Left ventricle myocardium inferior (tissue), 1 donor: Measurements from ENCODE around the gene NANOS2. TPM values are rescaled to one million over a fixed set of nuclear protein-coding genes. Genes with fewer than 3 reads are reported as not detected.

Source experiments
- DNase-seq: peaks from one replicate; pipeline ENCODE4 v3.0.0-alpha.2; 2020
- H3K27ac ChIP-seq: fragments of 200-600 bp; replicated peaks from 2 replicates; pipeline ENCODE4 v1.8.0; 2021
- H3K27me3 ChIP-seq: fragments of 200-600 bp; 2 replicates; pipeline ENCODE4 v1.8.0; 2021; ENCODE audit warnings: low read depth
- H3K36me3 ChIP-seq: fragments of 200-600 bp; 2 replicates; pipeline ENCODE4 v1.8.0; 2021
- H3K4me1 ChIP-seq: fragments of 200-600 bp; 2 replicates; pipeline ENCODE4 v1.8.0; 2021
- H3K4me3 ChIP-seq: fragments of 200-600 bp; 2 replicates; pipeline ENCODE4 v1.8.0; 2021; ENCODE audit warnings: mild to moderate bottlenecking, moderate library complexity
- H3K9me3 ChIP-seq: fragments of 200-600 bp; replicated peaks from 2 replicates; pipeline ENCODE4 v1.8.0; 2021
- intact Hi-C: fragments of 100-400 bp; cut with micrococcal nuclease; formaldehyde crosslinking; loops from one replicate; pipeline ENCODE4 v1.11.0; 2022
- total RNA-seq: library from RNA; stranded (reverse); fragmentation: NEBNext Ultra II Directional; extraction: Animal tissue kit (Norgen Biotek cat#: 25700); gene quantifications from one replicate; pipeline ENCODE4 v1.2.1, GENCODE V29; 2021
- TF ChIP-seq, protein P1 (sequence below): fragments of 200-600 bp; IDR thresholded peaks from 2 replicates; pipeline ENCODE4 v1.8.0; 2021; ENCODE audit warnings: antibody characterized with exemption, mild to moderate bottlenecking, borderline replicate concordance
- donor health status: DM: no; HTN: yes; CAD: no; lungs with severe emphysema.

Gene NANOS2
- total RNA-seq, 1 donor from 2014 or later = not detected

DNA sequence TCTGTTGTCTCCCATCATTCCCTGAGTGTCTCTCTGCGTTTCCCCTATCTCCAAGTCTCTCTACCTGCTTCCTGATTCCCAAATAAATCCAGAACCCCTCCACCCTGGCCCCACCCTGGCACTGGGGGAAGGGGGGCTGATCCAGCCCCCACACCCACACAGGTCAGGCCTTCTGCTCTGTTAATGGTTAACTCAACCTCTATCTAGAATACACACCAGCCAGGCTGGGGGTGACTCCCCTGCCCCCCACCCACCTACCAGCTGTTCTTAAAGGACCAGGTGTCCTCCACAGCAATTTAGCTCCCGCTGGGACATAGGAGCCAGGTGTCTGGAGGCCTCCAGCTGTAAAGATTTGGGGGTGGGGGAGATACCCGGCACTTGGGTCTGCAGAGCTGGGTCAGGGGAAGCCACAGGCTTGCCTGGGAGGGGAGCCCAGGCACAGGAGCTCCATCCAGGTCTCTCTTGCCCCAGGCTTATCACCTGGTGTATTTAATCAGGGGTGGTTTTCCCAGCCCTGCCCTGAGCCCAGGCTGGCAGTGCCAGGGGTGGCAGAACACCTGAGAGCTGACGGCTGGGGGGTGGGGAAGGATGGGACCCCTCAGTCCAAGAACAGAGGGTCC, 32.6 kb downstream of the NANOS2 start:
- Histone ChIP-seq H3K9me3 (no peaks in the 10 kb centered on the region), H3K27ac (no peak overlapping the region), H3K4me1 (peaks cover 50% of the 10 kb centered on the region), H3K27me3 (peaks cover 6% of the 10 kb centered on the region), H3K4me3 (no peak overlapping the region), H3K36me3 (peaks cover 10% of the 10 kb centered on the region)
- intact Hi-C loops = no loop called here
- TF ChIP-seq, protein P1, sequence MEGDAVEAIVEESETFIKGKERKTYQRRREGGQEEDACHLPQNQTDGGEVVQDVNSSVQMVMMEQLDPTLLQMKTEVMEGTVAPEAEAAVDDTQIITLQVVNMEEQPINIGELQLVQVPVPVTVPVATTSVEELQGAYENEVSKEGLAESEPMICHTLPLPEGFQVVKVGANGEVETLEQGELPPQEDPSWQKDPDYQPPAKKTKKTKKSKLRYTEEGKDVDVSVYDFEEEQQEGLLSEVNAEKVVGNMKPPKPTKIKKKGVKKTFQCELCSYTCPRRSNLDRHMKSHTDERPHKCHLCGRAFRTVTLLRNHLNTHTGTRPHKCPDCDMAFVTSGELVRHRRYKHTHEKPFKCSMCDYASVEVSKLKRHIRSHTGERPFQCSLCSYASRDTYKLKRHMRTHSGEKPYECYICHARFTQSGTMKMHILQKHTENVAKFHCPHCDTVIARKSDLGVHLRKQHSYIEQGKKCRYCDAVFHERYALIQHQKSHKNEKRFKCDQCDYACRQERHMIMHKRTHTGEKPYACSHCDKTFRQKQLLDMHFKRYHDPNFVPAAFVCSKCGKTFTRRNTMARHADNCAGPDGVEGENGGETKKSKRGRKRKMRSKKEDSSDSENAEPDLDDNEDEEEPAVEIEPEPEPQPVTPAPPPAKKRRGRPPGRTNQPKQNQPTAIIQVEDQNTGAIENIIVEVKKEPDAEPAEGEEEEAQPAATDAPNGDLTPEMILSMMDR = no peak
- DNase-seq = no peak

DNA sequence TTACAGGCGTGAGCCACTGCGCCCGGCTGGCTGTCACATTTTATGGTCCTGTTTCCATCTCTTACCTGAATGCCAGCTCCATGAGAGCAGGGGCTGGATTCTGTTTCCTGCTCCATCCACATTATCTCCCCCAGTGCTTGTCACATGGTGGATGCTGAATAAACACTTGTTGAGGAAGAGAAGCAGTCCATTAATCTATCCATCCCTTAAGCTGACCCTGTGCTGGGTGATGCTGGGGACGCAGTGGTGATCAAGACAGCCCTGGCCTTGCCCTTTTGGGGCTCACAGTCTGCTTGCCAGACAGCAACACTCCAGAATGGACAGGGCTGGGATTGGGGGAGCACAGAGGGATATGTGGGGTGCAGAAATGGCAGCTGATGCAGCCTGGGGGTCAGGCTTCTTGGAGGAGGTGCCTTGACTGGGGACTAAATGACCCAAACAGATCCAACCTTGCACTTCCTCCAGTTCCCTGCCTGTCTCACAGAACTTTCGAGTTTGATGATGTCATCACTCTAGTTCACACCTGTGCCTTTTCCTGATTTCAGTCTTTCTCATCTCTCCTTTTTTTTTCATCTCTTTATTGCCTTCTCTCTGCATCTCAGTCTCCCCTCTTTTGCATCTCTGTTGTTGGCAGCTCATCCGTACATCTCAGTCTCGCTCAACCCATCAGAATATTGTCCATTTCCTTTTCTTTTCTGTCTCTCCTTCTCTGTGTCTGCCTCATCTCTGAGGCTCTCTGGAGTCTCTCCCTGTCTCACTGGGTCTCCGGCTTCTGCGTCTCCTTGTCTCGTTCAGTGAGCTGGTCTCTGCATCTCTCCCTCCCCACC, 33.3 kb downstream of the NANOS2 start:
- TF ChIP-seq, protein P1 = no peak
- DNase-seq = no peak
- no peak overlapping the region for H3K4me3 ChIP-seq
- H3K27ac ChIP-seq = no peak overlapping the region
- peaks cover 10% of the 10 kb centered on the region for H3K36me3 ChIP-seq
- H3K27me3 ChIP-seq = peaks cover 13% of the 10 kb centered on the region
- no peaks in the 10 kb centered on the region for H3K9me3 ChIP-seq
- H3K4me1 ChIP-seq = peaks cover 53% of the 10 kb centered on the region
- intact Hi-C loops = no loop called here

- Histone ChIP-seq H3K27me3 (peaks cover 17% of the 10 kb centered on the region), H3K36me3 (peaks cover 10% of the 10 kb centered on the region), H3K4me3 (no peak overlapping the region), H3K27ac (no peak overlapping the region), H3K4me1 (peaks cover 43% of the 10 kb centered on the region), H3K9me3 (no peaks in the 10 kb centered on the region)
- TF ChIP-seq, protein P1 = no peak
- intact Hi-C loops = no loop called here
- DNase-seq = no peak
These were observed 34.6 kb downstream of the NANOS2 start for GRCh38 chr19:45879971-45880370.

DNA sequence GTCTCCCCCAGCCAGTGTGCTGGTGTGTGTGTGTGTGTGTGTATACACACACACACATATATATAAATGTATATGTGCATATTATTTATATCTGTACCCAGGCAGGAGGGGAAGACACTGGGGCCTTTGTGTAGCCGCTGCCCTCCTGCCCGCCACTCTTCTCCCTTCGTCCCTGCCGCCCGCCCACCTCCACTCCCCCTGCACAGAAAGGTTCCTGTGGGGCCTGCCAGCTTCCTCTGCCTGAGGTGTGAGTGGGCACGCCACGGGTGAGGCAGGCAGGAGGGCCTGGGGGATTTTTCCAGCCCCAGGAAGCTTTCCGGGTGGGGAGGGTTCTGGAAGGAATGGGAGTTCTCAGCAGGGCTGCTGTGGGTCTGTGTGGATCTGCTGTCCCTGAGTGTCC, 35.5 kb downstream of the NANOS2 start:
- H3K27ac ChIP-seq = no peak overlapping the region
- intact Hi-C loops = no loop called here
- TF ChIP-seq, protein P1 = no peak

GRCh38 chr19:45878043-45878794, 36.4 kb downstream of the NANOS2 start:
- H3K9me3 ChIP-seq = no peaks in the 10 kb centered on the region
- peaks cover 17% of the 10 kb centered on the region for H3K27me3 ChIP-seq
- TF ChIP-seq, protein P1 = no peak
- DNase-seq = no peak
- H3K36me3 ChIP-seq = no peaks in the 10 kb centered on the region
- no peak overlapping the region for H3K4me3 ChIP-seq
- peaks cover 26% of the 10 kb centered on the region for H3K4me1 ChIP-seq
- H3K27ac ChIP-seq = no peak overlapping the region
- intact Hi-C loops = no loop called here

More for the DNA sequence above, 35.5 kb downstream of the NANOS2 start:
- H3K4me1 ChIP-seq = peaks cover 34% of the 10 kb centered on the region
- no peak overlapping the region for H3K4me3 ChIP-seq
- H3K9me3 ChIP-seq = no peaks in the 10 kb centered on the region
- no peak for DNase-seq
- H3K27me3 ChIP-seq = peaks cover 17% of the 10 kb centered on the region
- H3K36me3 ChIP-seq = peaks cover 3% of the 10 kb centered on the region
